H9 (cell line): ENCODE results near the gene EDA. TPM values are rescaled to one million over a fixed set of nuclear protein-coding genes. Genes with fewer than 3 reads are reported as not detected.

ENCODE experiments used
- DNase-seq: peaks from one replicate; pipeline ENCODE4 v3.0.0-alpha.2; 2017
- H2AFZ ChIP-seq: one replicate; pipeline ENCODE4 v1.6.1; 2013; ENCODE audit warnings: mild to moderate bottlenecking, low read length, control low read depth, moderate library complexity
- H2AK5ac ChIP-seq: 2 replicates; pipeline ENCODE4 v1.6.1; 2013; ENCODE audit warnings: low read length, control low read depth, mixed read lengths; ENCODE audit not compliant: insufficient read length
- H2BK120ac ChIP-seq: one replicate; pipeline ENCODE4 v1.6.1; 2013; ENCODE audit warnings: low read depth, mild to moderate bottlenecking, low read length, control low read depth, inconsistent platforms; ENCODE audit not compliant: poor library complexity, severe bottlenecking
- H2BK12ac ChIP-seq: 2 replicates; pipeline ENCODE4 v1.6.1; 2013; ENCODE audit warnings: low read length, control low read depth, mixed read lengths, low read depth; ENCODE audit not compliant: insufficient read length
- H2BK15ac ChIP-seq: 2 replicates; pipeline ENCODE4 v1.6.1; 2013; ENCODE audit warnings: low read depth, low read length, control low read depth
- H2BK20ac ChIP-seq: one replicate; pipeline ENCODE4 v1.6.1; 2013; ENCODE audit warnings: low read depth, mild to moderate bottlenecking, low read length, control low read depth, inconsistent platforms; ENCODE audit not compliant: poor library complexity, severe bottlenecking
- H2BK5ac ChIP-seq: 2 replicates; pipeline ENCODE4 v1.6.1; 2013; ENCODE audit warnings: low read length, control low read depth, mixed read lengths; ENCODE audit not compliant: insufficient read length
- H3K14ac ChIP-seq: 2 replicates; pipeline ENCODE4 v1.6.1; 2013; ENCODE audit warnings: low read length, control low read depth; ENCODE audit not compliant: insufficient read depth
- H3K18ac ChIP-seq: 2 replicates; pipeline ENCODE4 v1.6.1; 2013; ENCODE audit warnings: low read depth, mild to moderate bottlenecking, mixed read lengths, low read length, control low read depth; ENCODE audit not compliant: insufficient read length
- H3K23ac ChIP-seq: 2 replicates; pipeline ENCODE4 v1.6.1; 2013; ENCODE audit warnings: low read length, control low read depth, mixed read lengths, low read depth; ENCODE audit not compliant: insufficient read length
- H3K23me2 ChIP-seq: 2 replicates; pipeline ENCODE4 v1.6.1; 2013; ENCODE audit warnings: low read depth, mild to moderate bottlenecking, mixed read lengths, low read length, control low read depth; ENCODE audit not compliant: insufficient read length, poor library complexity, severe bottlenecking
- H3K27ac ChIP-seq: 2 replicates; pipeline ENCODE4 v1.5.1; 2013; ENCODE audit warnings: low read length, control low read depth, mixed read lengths, low read depth; ENCODE audit not compliant: insufficient read length
- H3K27me3 ChIP-seq: 2 replicates; pipeline ENCODE4 v1.6.1; 2013; ENCODE audit warnings: low read length, control low read depth, inconsistent platforms; ENCODE audit not compliant: insufficient read depth
- H3K4ac ChIP-seq: 2 replicates; pipeline ENCODE4 v1.6.1; 2013; ENCODE audit warnings: low read depth, mild to moderate bottlenecking, control low read depth, inconsistent platforms, low read length, moderate library complexity
- H3K4me1 ChIP-seq: 2 replicates; pipeline ENCODE4 v1.6.1; 2013; ENCODE audit warnings: low read length, control low read depth, inconsistent platforms; ENCODE audit not compliant: insufficient read depth
- H3K4me2 ChIP-seq: 2 replicates; pipeline ENCODE4 v1.6.1; 2013; ENCODE audit warnings: low read length, control low read depth, mixed read lengths; ENCODE audit not compliant: insufficient read length, insufficient read depth
- H3K56ac ChIP-seq: 2 replicates; pipeline ENCODE4 v1.6.1; 2013; ENCODE audit warnings: low read depth, mild to moderate bottlenecking, mixed read lengths, low read length, control low read depth; ENCODE audit not compliant: insufficient read length
- H3K79me1 ChIP-seq: 2 replicates; pipeline ENCODE4 v1.6.1; 2013; ENCODE audit warnings: low read depth, mild to moderate bottlenecking, moderate library complexity, low read length, control low read depth, inconsistent platforms; ENCODE audit not compliant: insufficient read depth, poor library complexity, severe bottlenecking
- H3K79me2 ChIP-seq: 2 replicates; pipeline ENCODE4 v1.6.1; 2013; ENCODE audit warnings: low read length, control low read depth, inconsistent platforms; ENCODE audit not compliant: insufficient read depth
- H3K9ac ChIP-seq: 2 replicates; pipeline ENCODE4 v1.6.1; 2013; ENCODE audit warnings: low read length, control low read depth, mixed read lengths; ENCODE audit not compliant: insufficient read length; ENCODE audit errors: extremely low read depth
- H3K9me3 ChIP-seq: one replicate; pipeline ENCODE4 v1.6.1; 2013; ENCODE audit warnings: low read depth, low read length, inconsistent platforms; ENCODE audit not compliant: control insufficient read depth
- H3T11ph ChIP-seq: one replicate; pipeline ENCODE4 v1.6.1; 2013; ENCODE audit warnings: mild to moderate bottlenecking, low read length, control low read depth, inconsistent platforms
- H4K20me1 ChIP-seq: one replicate; pipeline ENCODE4 v1.6.1; 2013; ENCODE audit not compliant: control insufficient read depth, insufficient read length, insufficient read depth
- H4K5ac ChIP-seq: 2 replicates; pipeline ENCODE4 v1.6.1; 2013; ENCODE audit warnings: low read depth, mild to moderate bottlenecking, mixed read lengths, low read length, control low read depth; ENCODE audit not compliant: insufficient read length
- H4K8ac ChIP-seq: replicated peaks from 2 replicates; pipeline ENCODE4 v1.6.1; 2013; ENCODE audit warnings: low read length, control low read depth, mixed read lengths, low read depth; ENCODE audit not compliant: insufficient read length
- H4K91ac ChIP-seq: 2 replicates; pipeline ENCODE4 v1.6.1; 2013; ENCODE audit warnings: low read depth, mild to moderate bottlenecking, moderate library complexity, mixed read lengths, low read length, control low read depth; ENCODE audit not compliant: insufficient read length
- H3K27ac Mint-ChIP-seq, 3 experiments: 2 replicates in 2 of 3; 3 replicates in 1 of 3; pipeline ENCODE4 v1.8.0; 2020 to 2021; ENCODE audit warnings: mixed read lengths in 3 of 3, mild to moderate bottlenecking in 1 of 3, moderate library complexity in 1 of 3
- H3K27me3 Mint-ChIP-seq: 2 replicates; pipeline ENCODE4 v1.8.0; 2021; ENCODE audit warnings: low read depth, mild to moderate bottlenecking, moderate library complexity, mixed read lengths
- H3K36me3 Mint-ChIP-seq, 3 experiments: 2 replicates in 2 of 3; 3 replicates in 1 of 3; pipeline ENCODE4 v1.8.0; 2020 to 2021; ENCODE audit warnings: low read depth in 3 of 3, mixed read lengths in 3 of 3; ENCODE audit not compliant: insufficient read depth in 1 of 3
- H3K4me1 Mint-ChIP-seq, 2 experiments: 2 replicates each; pipeline ENCODE4 v1.8.0; 2020; ENCODE audit warnings: mixed read lengths in 2 of 2
- H3K4me3 Mint-ChIP-seq, 2 experiments: 2 replicates in 1 of 2; 3 replicates in 1 of 2; pipeline ENCODE4 v1.8.0; 2020 to 2021; ENCODE audit warnings: mild to moderate bottlenecking in 2 of 2, mixed read lengths in 2 of 2, moderate library complexity in 1 of 2
- H3K9me3 Mint-ChIP-seq, 2 experiments: 2 replicates in 1 of 2; 3 replicates in 1 of 2; pipeline ENCODE4 v1.8.0; 2020; ENCODE audit warnings: mild to moderate bottlenecking in 2 of 2, mixed read lengths in 2 of 2, moderate library complexity in 1 of 2
- WGBS: extraction: QIAGEN DNeasy Blood & Tissue Kit; methylation state at CpG from one replicate; pipeline ENCODE4 v1.1.7; 2013; ENCODE audit warnings: missing lambda C conversion rate, low lambda C conversion rate, mixed read lengths; ENCODE audit not compliant: insufficient read length; ENCODE audit errors: extremely low coverage; 5-methylcytosine and 5-hydroxymethylcytosine counted together
- total RNA-seq: library from RNA; stranded (reverse); gene quantifications from 2 replicates; pipeline ENCODE4 v1.2.1, GENCODE V29; 2021
- TF ChIP-seq, protein P1 (sequence below): fragments of 200-600 bp; sonication (generic); conservative IDR thresholded peaks from 3 replicates; pipeline ENCODE4 v1.8.0; 2021; ENCODE audit warnings: antibody characterized with exemption, mild to moderate bottlenecking

The EDA gene
- total RNA-seq, 1 experiment from 2014 or later: 7.7 TPM

GRCh38 chrX:69951753-69952152, 335.8 kb downstream of the EDA start:
- Histone ChIP-seq H4K8ac (no peak overlapping the region), H2BK120ac (no peak overlapping the region), H3K79me2 (no peaks in the 10 kb centered on the region), H2BK20ac (no peak overlapping the region), H2AK5ac (no peak overlapping the region), H3K23me2 (no peaks in the 10 kb centered on the region), H4K5ac (no peak overlapping the region), H3K18ac (no peak overlapping the region), H4K91ac (no peak overlapping the region), H3K27ac (no peak overlapping the region), H2AFZ (no peak overlapping the region), H3K4ac (no peak overlapping the region), H3K56ac (no peak overlapping the region), H3T11ph (no peak overlapping the region), H2BK12ac (no peak overlapping the region), H4K20me1 (no peaks in the 10 kb centered on the region), H3K9me3 (peaks cover 17% of the 10 kb centered on the region), H3K4me2 (no peak overlapping the region), H3K4me1 (no peaks in the 10 kb centered on the region), H3K79me1 (no peaks in the 10 kb centered on the region), H3K14ac (no peak overlapping the region), H2BK5ac (no peak overlapping the region), H3K23ac (no peak overlapping the region), H3K27me3 (no peaks in the 10 kb centered on the region), H2BK15ac (no peak overlapping the region), H3K9ac (no peak overlapping the region)
- DNase-seq: no peak
- TF ChIP-seq, protein P1, sequence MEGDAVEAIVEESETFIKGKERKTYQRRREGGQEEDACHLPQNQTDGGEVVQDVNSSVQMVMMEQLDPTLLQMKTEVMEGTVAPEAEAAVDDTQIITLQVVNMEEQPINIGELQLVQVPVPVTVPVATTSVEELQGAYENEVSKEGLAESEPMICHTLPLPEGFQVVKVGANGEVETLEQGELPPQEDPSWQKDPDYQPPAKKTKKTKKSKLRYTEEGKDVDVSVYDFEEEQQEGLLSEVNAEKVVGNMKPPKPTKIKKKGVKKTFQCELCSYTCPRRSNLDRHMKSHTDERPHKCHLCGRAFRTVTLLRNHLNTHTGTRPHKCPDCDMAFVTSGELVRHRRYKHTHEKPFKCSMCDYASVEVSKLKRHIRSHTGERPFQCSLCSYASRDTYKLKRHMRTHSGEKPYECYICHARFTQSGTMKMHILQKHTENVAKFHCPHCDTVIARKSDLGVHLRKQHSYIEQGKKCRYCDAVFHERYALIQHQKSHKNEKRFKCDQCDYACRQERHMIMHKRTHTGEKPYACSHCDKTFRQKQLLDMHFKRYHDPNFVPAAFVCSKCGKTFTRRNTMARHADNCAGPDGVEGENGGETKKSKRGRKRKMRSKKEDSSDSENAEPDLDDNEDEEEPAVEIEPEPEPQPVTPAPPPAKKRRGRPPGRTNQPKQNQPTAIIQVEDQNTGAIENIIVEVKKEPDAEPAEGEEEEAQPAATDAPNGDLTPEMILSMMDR: no peak
- Mint-ChIP-seq H3K4me3 (no peak overlapping the region), H3K9me3 (peaks cover 50 to 56% of the 10 kb centered on the region in 2 experiments), H3K27me3 (no peaks in the 10 kb centered on the region), H3K4me1 (no peaks in the 10 kb centered on the region), H3K36me3 (peaks cover 0 to 11% (median 5%) of the 10 kb centered on the region in 3 experiments; a peak in 6 of 7 replicates), H3K27ac (no peak overlapping the region)
- no CpG with 5 or more reads among the region's 1 CpG for WGBS
